HAP-1 (cell line): ENCODE data around the gene AMBP.

ENCODE experiments used
- DNase-seq, 2 experiments: peaks; one replicate each; pipeline ENCODE4 v3.0.0-alpha.2; 2016 to 2020; ENCODE audit warnings: low spot score in 2 of 2
- H3K27me3 ChIP-seq: fragments of 250-450 bp; sonication (Bioruptor Pico); 2 replicates; pipeline ENCODE4 v1.5.1; 2020; ENCODE audit warnings: low read depth, mild to moderate bottlenecking, moderate library complexity
- H3K36me3 ChIP-seq: fragments of 250-450 bp; sonication (Bioruptor Pico); replicated peaks from 2 replicates; pipeline ENCODE4 v1.5.1; 2020; ENCODE audit warnings: mild to moderate bottlenecking
- H3K4me1 ChIP-seq: fragments of 250-450 bp; sonication (Bioruptor Pico); 2 replicates; pipeline ENCODE4 v1.5.1; 2020; ENCODE audit warnings: mild to moderate bottlenecking
- H3K4me3 ChIP-seq: fragments of 250-450 bp; sonication (Bioruptor Pico); 2 replicates; pipeline ENCODE4 v1.5.1; 2020; ENCODE audit warnings: mild to moderate bottlenecking, moderate library complexity
- H3K9me3 ChIP-seq: fragments of 250-450 bp; sonication (Bioruptor Pico); 2 replicates; pipeline ENCODE4 v1.5.1; 2020; ENCODE audit warnings: mild to moderate bottlenecking, moderate library complexity
- in situ Hi-C: fragments of 300-500 bp; cut with MboI; formaldehyde crosslinking; loops from 3 replicates; pipeline ENCODE4 v1.14.3; 2020; ENCODE audit warnings: low sequenced_read_pairs, inconsistent platforms, mixed read lengths

Gene AMBP

DNA sequence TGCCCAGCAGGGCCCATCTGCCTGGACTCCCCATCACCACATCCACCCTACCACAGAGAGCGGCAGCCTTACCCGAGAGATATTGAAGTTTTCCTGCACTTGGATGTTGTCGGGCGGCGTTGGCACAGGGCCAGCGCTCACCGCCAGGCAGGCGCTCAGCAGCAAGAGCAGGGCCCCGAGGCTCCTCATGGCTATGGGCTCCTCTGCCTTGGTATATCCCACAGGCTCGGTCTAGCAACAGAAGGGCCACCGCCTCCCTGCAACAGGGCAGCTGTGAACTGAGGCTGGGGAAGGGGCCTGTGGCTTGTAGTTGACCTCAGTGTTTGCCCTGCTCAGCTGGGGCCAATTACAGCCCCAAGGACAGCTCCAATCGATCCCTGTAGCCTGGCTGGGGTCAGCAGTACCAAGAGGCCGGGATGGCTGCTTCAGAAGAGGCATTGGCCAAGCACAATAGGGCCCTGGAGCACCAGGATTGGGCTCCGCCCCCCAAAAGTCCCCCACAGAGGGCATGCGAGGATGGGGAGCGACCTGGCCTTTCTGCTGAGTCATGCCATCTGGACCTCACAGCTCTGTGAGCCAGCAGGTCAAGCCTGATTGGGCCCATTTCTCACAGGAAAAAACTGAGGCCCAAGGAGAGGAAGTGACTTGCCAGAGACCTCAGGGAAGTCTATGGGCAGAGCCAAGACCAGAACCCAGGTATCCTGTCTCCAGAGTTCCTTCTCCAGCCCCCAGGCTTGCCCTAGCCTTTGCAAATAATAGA lies at the start of gene AMBP:
AMBP (minus strand) TSS at position 280 of the 760 bp plus-strand sequence; CDS start at position 189, 91 bp downstream.
- in situ Hi-C loops, result no loop called here
- Histone ChIP-seq H3K9me3 (no peaks in the 10 kb centered on the region), H3K36me3 (no peaks in the 10 kb centered on the region), H3K27me3 (peaks cover 19% of the 10 kb centered on the region), H3K4me1 (no peaks in the 10 kb centered on the region), H3K4me3 (no peak within 1 kb of the TSS)
- no peak for DNase-seq

DNA sequence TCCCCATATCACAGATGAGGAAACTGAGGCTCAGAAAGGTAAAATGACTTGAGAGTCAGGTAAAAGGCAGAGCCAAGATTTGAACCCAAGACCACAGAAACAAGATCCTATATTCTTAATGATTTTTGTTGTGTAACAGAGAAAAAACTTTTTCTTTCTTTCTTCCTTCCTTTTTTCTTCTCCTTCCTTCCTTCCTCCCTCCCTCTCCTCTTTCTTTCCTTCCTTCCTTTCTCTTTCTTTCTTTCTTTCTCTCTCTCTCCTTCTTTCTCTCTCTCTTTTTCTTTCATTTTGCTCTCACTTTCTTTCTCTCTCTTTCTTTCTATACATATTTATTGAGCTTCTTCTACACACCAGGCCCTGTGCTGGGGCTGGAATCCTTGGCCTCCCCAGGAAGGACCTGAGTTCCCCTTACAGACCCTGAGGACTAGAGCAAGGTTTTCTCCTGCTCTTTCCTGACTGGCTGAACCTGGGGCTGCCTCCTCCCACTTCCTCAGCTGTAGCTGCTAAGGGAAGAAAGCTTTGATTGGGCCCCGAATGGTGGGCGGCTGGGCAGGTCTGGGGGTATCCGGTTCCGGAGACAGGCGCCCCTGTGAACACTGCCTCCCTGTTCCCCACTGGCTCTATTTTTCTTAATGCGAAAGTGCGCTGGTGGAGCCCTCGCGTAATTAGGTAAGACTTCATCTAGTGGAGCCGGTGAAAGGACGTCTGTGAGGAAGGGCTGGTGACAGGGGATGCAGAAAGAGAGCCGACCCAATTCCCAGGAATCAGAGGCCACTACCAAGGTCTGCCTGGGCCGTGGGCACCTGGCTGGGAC lies 48.4 kb upstream of the AMBP start:
- Histone ChIP-seq H3K27me3 (no peaks in the 10 kb centered on the region), H3K4me3 (no peak overlapping the region), H3K4me1 (peaks cover under 1% of the 10 kb centered on the region), H3K36me3 (no peaks in the 10 kb centered on the region), H3K9me3 (no peaks in the 10 kb centered on the region)
- no peak for DNase-seq
- in situ Hi-C loops, result no loop called here

DNA sequence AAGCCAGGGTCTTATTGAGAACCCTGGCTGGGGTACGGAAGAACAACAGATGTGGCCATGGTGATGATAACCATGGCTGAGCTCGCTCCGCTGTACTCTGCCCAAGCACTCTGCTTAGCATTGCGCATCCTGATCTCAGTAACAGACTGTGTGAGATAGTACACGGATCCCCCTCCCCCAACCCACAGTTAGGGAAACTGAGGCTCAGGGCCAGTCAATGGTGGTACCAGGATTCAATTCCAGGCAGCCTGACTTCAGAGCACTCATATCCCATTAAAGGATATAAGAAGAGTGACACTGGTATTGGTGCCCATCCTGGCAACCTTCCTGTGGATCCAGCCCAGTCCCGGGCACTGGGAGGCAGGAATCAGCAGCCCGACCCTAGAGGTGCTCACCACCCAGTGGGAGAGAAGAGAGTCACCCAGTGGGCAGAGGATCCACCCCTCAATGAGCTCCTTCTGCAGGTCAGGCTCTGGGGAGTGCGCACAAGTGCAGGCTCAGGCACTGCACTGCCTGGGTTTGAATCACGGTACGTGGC lies 47.4 kb upstream of the AMBP start:
- Histone ChIP-seq H3K36me3 (no peaks in the 10 kb centered on the region), H3K9me3 (no peaks in the 10 kb centered on the region), H3K4me3 (no peak overlapping the region), H3K4me1 (no peaks in the 10 kb centered on the region), H3K27me3 (no peaks in the 10 kb centered on the region; the same call in 1 of the 2 replicates)
- in situ Hi-C loops, result no loop called here
- DNase-seq, result no peak

DNA sequence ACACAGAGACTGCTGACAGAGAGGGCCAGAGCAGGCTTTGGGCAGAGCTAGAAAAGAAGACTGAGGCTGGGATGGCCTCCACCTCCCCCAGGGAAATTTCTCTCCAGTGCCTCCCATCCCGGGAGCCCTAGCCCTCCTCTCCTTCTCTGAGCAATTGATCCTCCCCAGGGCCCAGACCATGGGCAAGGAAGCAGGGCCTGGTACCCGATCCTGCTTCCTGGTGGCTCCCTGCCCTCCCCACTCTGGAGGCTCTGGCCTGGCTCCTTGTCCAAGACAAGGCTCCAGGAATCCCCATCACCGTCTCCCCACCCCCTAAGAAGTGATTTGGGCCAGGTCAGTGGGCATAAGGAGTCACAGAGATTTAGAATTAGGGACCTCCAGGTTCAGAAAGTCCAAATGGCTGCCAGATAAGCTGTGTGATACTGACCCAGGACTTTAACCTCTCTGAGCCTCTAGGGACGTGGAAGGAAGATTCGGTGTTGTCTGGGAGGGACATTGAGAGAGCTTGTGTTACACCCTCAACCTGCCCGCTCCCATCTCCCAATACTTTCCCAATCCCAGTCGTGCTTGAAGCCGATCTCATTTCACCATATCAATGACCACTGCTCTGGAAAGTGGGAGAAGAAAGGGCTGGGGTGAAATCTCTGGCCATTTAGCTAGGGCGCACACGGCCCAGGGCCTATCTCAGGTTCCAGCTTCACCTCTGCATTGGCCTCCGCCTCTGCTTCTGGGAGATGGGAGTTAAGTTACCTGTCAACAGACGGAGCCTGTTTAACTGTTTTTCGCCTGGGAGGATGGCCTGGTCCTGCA lies 46.8 kb upstream of the AMBP start:
- no peaks in the 10 kb centered on the region for H3K36me3 ChIP-seq
- no peak overlapping the region for H3K4me3 ChIP-seq
- H3K9me3 ChIP-seq, result no peaks in the 10 kb centered on the region
- no peaks in the 10 kb centered on the region for H3K4me1 ChIP-seq
- DNase-seq, result no peak
- peaks cover 3% of the 10 kb centered on the region; the same call in 1 of the 2 replicates for H3K27me3 ChIP-seq
- in situ Hi-C loops, result no loop called here

DNA sequence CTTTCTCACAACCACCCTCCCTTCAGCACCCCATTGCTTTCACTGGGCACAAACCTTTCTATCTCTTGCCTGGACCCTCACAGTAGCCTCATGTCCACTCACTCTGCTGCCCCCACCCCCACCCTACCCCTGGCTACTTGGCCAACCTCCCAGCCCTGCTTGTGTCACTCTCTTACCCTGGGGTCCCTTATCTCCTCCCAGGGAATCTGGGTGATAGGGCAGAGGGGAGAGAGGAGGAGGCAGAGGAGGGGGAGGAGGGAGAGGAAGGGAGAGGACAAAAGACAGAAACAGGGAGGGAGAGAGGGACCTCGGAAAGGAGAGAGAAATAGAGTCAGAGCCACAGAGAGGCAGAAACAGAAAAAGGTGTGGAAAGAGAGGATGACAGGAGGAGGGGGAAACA lies 46.0 kb upstream of the AMBP start:
- H3K4me1 ChIP-seq, result no peaks in the 10 kb centered on the region
- no peak overlapping the region for H3K4me3 ChIP-seq
- in situ Hi-C loops, result no loop called here
- H3K9me3 ChIP-seq, result no peaks in the 10 kb centered on the region
- no peaks in the 10 kb centered on the region for H3K36me3 ChIP-seq
- H3K27me3 ChIP-seq, result peaks cover 3% of the 10 kb centered on the region
- no peak for DNase-seq

DNA sequence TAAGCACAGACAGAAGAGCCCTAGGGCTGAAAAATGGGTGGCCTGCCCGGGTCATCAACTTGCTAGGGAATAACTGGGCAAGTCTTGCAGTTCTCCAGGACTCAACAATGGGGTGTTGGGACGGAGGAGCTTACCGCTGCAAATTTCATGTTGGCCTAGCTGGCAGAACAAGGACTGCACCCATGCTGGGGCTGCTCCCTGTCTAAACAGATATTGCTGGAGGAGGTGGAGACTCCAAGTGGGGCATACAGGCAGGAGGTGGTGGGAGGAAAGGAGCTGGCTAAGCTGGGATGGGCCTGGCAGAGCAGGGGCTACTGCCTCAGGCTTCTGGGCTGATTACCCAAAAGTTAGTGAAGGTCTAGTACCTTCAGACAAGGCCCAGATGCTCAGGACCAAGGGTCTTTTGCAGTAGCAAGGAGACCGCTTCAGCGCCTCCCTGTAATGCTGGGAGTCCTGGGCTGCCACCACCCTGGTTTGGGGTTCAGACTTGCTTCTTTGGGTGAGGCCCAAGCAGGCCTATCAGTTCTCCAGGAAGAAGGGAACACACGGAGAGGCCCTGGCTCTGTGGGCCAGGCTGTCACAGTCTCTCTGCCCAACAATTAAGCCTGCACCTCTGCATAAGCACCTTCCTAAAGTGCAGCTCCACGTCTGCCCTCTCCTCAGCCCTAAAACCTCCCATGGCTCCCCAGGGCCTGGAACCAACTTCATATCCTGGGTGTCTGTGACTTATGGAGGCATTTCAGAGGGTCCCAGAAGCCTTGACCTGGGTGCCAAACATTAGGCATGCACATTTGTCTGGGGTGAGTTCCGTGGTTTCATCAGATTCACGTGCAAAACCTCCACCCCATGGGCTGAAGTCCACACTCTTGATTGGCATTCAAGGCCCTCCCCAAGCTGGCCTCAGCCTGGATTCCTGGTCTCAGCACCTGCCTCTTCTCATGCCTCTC lies 45.2 kb upstream of the AMBP start:
- Histone ChIP-seq H3K27me3 (peaks cover 9% of the 10 kb centered on the region), H3K9me3 (no peaks in the 10 kb centered on the region), H3K4me1 (no peaks in the 10 kb centered on the region), H3K4me3 (no peak overlapping the region), H3K36me3 (no peaks in the 10 kb centered on the region)
- in situ Hi-C loops, result no loop called here
- no peak for DNase-seq

- Histone ChIP-seq H3K4me1 (no peaks in the 10 kb centered on the region), H3K9me3 (no peaks in the 10 kb centered on the region), H3K27me3 (peaks cover 19% of the 10 kb centered on the region), H3K36me3 (no peaks in the 10 kb centered on the region), H3K4me3 (no peak overlapping the region)
- in situ Hi-C loops, result no loop called here
- no peak for DNase-seq
Measured at GRCh38 chr9:114122136-114123027, 44.3 kb upstream of the AMBP start.

- in situ Hi-C loops, result no loop called here
- H3K4me1 ChIP-seq, result no peaks in the 10 kb centered on the region
- H3K4me3 ChIP-seq, result no peak overlapping the region
- DNase-seq, result no peak
- H3K36me3 ChIP-seq, result no peaks in the 10 kb centered on the region
- peaks cover 19% of the 10 kb centered on the region for H3K27me3 ChIP-seq
- no peaks in the 10 kb centered on the region for H3K9me3 ChIP-seq
Measured at GRCh38 chr9:114121227-114122135, 43.4 kb upstream of the AMBP start.

GRCh38 chr9:114120192-114121014 lies 42.3 kb upstream of the AMBP start:
- no peak for DNase-seq
- Histone ChIP-seq H3K4me1 (no peaks in the 10 kb centered on the region), H3K4me3 (no peak overlapping the region), H3K9me3 (no peaks in the 10 kb centered on the region), H3K27me3 (peaks cover 19% of the 10 kb centered on the region), H3K36me3 (no peaks in the 10 kb centered on the region)
- in situ Hi-C loops, result no loop called here

- Histone ChIP-seq H3K4me1 (no peaks in the 10 kb centered on the region), H3K4me3 (no peak overlapping the region), H3K9me3 (no peaks in the 10 kb centered on the region), H3K36me3 (no peaks in the 10 kb centered on the region), H3K27me3 (peaks cover 19% of the 10 kb centered on the region)
- no peak for DNase-seq
- in situ Hi-C loops, result no loop called here
Measured at GRCh38 chr9:114119242-114120191, 41.4 kb upstream of the AMBP start.
